Erythroblast (primary cell): Measurements from ENCODE around the gene P3H2.

Experiments used
- GATA1 ChIP-seq: IDR thresholded peaks from 2 replicates; pipeline ENCODE4 v1.6.1; 2011; ENCODE audit warnings: low read depth, mild to moderate bottlenecking, control low read depth, low read length, moderate library complexity
- POLR2A ChIP-seq: IDR thresholded peaks from 2 replicates; pipeline ENCODE4 v1.6.1; 2011; ENCODE audit warnings: mild to moderate bottlenecking, low read length

GRCh38 chr3:190089711-190090110, 31.0 kb downstream of the P3H2 start:
- TF ChIP-seq POLR2A (no peak), GATA1 (no peak)
